GM21360 (cell line): ENCODE measurements around the gene ATP6V0B.

Experiments used
- ATAC-seq: cut with Tn5 transposase; IDR thresholded peaks from one replicate; pipeline ENCODE4 v1.9.1; 2021; ENCODE audit warnings: mild to moderate bottlenecking, moderate library complexity; ENCODE audit not compliant: unreplicated experiment

ATP6V0B gene

DNA sequence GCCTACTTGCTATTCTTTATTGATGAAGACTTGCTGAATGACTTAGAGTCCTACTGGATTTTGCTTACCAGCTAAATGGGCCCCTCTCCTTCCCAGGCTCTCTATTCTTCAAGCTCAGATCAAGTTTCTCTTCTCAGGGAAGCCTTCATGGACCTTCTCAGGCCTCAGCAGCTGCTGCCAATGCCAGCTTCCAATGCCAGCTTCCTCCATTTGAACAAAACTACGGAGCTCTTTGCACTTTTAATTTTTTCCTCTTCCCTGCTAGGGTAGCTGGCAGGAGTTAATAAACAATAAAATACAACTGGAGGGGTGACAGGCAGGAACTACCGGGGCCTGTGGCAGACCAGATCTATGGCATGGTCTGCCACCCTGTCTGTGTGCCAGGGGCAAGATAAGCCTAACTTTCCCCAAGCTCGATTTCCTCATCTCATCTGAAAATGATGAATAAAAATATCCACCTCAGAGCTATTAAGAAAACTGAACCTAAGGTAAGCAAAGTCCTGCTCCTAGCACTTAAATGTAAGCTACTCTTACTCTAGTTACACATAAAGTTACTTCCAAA, 29.0 kb upstream of the ATP6V0B start:
- no peak for ATAC-seq

DNA sequence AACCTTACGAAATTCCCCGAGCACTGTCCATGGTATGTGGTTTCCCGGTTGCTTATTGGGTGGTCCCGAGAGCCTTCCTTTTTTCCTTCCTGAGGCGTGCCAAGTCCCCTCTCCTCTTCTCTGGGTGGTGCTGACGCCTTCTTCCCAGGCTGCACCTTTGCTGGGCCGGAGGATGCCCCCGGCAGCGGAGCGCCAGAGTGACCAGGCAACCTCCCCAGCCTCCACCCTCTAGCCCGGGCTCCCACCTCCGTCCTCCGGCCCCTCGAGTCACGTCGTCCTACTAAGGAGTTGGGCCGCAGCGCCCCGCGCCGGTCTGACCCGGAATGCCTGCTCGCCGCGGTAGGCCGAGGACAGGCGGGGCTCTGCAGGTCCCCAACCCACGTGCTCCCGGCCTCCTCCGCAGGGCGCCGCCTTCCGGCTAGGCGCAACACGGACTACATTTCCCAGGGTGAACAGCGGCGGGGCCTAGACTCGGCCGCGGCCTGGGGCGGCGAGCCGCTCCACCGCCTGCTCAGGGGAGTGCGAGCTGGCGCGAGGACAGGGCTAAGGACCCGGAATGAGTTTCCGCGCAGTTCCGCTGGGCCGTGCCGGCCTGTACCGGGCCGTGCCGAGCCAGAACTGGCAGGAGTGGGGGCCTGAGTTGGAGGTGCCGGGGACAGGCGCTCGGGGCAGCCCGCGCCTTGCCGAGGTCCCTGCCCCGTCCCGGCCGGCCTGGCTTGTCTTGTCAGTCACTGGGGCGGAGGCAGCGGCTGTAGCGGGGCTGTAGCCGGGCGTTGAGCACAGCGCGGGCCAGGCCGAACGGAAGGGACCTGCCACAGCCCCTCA, 28.3 kb upstream of the ATP6V0B start, which contains the start of gene IPO13:
IPO13 (plus strand) TSS at position 715 of the 825 bp plus-strand sequence. CDS start 651 bp downstream, outside the sequence.
- ATAC-seq: peak; percentile 94

DNA sequence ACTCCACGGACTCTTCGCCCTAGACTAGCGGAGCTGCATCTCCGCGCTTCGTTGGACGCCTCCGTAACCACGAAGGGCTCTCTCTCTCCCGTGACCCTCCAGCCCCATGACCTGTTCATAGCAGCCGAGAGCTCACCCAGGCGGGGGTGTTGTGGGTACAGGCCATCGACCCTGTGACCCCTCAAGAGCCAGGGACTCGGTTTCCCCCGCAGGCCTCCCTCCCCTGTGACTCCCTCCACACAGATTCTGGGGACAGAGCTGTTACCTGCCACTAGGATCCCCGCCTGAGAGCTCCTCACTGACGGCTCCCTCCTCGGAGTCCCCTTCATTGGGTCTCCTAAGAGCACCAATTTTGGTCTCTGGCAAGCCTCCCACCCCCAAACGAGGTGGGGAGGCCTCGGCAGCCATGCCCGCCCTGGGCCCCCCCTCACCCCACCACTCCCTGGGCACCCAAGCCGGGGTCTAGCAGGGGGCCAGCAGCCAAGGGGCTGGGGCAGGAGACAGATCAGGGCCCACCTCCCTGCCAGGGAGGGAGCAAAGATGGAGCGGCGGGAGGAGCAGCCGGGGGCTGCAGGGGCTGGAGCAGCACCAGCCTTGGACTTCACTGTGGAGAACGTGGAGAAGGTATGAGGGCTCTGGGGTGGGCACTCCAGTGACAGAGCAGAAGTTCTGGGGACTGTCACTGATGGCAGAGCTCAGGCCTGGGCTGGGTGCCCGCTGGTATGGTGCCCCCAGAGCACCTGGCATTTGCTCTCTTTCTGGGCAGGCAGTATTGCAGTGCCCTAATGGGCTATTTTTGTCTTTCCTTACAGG, 27.5 kb upstream of the ATP6V0B start:
- peak; percentile 21 for ATAC-seq

DNA sequence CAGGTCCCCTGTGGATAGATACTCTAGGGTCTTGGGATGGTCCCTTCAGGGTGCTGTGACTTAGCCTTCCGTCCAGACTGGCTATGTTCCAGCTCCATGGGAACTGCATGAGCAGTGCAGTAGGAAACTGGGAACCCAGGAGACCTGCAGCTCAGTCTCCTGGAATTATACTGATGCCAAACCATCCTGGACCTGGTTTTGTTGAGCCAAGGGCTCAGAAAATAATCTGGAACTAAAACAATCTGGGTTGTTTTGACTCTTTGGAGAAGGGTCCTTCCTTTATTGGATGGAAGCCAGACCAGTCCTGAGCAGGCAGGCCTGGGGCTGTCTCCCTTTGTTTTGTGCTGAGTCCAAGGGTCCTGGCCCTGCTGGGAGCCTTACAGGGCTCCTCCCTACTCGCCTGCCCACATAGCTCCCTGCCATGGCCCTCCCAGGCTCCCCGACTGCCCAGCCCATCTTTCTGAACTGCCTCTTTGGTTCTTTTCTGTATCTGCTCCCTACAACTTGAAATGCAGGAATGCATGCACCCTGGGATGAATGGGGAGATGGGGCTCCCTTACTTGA, 26.8 kb upstream of the ATP6V0B start:
- ATAC-seq: no peak

DNA sequence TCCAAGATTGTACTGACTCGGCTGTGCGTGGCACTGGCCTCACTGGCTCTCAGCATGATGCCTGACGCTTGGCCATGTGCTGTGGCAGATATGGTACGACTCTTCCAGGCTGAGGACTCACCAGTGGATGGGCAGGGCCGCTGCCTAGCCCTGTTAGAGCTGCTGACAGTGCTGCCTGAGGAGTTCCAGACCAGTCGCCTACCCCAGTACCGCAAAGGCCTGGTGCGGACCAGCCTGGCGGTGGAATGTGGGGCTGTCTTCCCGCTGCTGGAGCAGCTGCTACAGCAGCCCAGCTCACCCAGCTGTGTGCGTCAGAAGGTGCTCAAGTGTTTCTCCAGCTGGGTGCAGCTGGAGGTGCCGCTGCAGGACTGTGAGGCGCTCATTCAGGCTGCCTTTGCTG, 25.1 kb upstream of the ATP6V0B start:
- ATAC-seq: no peak

DNA sequence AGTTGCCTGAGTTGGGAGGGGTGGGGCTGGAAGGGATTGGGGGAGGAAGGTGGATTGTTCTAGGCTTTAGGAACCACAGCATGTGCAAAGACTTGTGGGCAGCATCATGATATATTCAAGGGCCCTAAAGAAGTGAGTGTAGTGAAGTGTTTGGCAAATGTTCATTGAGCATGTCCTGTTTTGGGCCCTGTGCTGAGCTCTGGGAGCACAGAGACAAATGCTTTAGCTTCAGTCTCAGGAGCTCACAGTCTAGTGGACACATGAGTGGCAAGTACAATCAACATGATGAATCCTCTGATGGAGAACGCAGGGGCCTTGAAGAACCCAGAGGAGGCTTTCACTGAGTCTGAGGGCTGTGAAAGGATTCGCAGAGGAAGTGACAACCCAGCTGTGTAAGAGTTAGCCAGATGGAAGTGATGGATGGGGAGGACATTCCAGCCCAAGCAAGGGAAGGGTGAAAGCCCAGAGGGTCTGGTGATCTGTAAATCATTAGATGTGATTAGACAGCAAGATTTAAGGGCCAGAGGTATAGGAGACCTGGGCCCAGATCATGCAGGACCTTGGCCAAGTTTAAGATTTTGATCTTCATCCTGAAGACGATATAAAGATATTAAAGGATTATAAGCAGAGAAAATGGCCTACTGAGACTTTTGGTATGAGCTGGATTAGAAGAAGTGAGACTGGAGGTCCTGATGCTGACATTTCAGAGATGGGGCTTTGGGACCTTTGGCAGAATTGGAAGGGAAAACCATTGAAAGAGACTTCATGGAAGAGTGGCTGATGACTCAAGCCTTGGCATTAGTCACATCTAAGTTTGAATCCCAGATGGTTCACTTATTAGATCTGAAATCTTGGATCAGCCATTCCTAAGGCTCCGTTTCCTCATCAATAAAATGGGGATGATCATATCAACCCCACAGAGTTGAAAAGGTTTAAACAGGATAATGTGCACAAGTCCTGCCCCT, 23.5 kb upstream of the ATP6V0B start:
- no peak for ATAC-seq

DNA sequence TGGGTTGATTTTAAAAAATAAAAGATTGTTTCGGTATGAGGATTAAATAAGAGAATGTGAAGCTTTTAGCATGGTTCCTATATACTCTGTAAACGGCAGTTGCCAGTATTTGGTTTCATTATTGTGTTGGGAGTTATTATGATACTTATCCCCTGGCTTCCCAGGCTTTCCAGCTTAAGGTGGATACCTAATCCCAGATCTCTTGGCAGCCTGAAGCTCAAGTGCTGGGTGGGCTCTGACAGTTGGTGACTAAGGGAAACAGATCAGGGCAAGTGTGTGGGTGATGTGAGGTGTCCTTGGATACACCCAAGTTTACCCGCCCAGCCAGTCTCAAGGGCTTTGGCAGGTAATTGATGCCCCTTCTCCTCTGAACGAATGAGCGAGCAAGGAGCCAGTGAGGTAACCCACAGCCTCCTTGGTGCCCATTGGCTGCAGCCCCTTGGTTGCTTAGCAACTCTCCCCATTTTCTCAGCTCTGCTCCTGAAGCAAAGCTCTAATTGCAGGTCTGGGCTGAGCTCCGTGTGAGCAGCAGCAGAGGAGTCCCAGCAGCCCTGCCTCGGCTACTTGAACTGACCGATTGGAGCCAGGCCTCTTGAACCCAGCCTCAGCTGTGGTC, 21.9 kb upstream of the ATP6V0B start:
- ATAC-seq: no peak

DNA sequence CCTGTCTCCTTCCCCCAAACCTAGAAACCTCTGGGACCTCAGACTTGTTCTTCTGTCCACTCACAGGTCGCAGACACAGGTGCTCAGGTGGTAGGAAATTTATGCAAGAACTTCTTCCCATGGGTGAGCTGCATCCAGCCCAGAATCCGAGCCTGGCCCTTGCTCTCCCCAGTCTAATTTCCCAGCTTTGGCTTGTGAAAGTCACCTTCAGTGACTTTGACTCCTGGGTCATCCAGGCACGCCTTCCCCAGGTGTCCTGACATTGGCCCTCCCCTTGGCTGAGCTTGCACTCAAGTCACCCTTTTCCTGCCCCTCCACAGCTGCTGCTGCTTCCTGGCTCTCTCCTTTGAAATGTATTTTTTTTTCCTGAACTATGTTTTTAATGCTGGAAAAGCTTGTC, 21.4 kb upstream of the ATP6V0B start:
- no peak for ATAC-seq

DNA sequence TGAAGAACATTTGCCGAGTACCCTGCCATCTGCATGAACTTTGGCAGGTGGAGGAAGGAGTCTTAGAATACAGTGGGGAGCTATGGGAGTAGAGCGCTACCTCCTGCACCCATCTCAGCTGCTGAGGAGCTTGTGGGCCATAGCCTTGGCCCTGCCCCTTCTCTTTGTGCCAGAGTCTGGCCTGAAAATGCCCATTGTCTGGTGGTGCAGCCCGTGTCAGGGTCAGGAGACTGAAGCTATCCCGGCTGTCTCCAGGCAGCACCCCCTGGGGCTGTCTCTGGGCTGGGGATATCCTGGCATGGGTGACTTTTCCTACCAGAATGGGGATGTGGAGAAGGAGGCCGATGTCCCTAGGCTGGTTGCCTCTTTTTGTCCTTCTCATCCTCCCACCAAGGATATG, 20.7 kb upstream of the ATP6V0B start:
- ATAC-seq: no peak

DNA sequence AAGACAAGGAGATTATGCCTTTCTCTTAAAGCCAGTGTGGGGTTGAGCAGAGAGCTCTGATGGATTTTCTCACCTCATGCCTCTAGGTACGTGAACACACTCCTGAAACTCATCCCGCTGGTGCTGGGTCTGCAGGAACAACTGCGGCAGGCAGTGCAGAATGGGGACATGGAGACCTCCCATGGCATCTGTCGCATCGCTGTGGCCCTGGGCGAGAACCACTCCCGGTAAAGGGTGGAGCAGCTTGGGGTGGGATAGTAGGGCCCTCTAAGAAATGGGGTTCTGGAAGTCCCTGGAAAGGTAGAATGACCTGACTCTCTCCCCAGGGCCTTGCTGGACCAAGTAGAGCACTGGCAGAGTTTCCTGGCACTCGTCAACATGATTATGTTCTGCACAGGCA, 18.5 kb upstream of the ATP6V0B start:
- no peak for ATAC-seq

DNA sequence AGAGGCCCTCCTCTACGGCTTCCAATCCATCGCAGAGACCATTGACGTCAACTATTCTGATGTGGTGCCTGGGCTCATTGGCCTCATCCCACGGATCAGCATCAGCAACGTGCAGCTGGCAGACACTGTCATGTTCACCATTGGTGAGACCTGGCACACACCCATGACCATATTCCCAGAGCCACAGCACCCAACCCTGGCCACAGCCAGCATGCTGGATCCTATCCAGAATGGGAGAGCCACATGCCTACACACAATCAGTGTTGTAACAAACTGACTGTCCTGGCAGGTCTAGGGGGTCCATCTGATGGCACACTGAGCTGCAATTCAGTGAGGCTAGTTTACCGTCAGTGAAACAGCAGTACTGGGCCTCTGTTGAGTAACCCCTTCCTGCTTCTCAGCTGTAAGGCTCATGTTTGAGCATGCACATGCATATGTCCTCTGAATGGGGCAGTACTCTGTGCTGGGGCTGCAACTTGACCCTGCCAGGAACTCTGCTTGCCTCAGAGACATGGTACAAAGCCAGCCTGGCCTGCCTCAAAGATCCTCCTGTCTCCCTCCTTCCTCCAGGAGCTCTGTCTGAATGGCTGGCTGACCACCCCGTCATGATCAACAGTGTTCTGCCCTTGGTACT, 17.2 kb upstream of the ATP6V0B start:
- no peak for ATAC-seq

DNA sequence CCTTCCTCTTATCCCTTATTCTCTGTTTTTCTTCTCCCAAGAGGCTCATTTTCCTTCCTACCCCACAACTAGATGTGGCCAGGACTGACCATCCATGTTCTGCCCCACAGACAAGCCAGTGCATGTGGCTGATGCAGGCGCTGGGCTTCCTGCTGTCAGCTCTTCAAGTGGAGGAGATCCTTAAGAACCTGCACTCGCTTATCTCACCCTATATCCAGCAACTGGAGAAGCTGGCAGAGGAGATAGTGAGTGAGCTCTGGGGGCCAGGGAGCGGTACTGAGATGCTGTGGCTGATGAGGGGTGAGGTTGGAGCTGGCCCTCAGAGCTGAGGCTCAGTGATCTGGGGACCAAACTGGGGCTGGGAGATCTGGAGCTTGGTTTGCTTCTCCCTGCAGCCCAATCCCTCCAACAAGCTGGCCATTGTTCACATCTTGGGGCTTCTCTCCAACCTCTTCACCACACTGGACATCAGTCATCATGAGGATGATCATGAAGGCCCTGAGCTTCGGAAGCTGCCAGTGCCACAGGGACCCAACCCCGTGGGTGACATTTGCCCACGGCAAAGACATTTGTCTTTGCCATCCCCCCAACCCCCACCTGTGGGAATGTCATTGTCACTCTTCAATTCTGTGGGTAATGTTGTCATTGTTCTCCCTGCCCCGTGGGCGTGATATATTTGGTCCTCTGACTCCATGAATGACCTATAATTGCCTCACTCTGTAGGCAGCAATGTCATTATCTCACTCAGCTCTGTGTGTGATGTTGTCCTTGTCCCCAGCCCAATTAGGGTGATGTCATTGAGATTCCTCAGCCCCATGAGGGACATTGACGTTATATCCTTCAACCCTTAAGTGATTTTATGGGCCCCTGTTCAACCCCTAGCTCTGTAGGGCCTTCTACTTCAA, 16.2 kb upstream of the ATP6V0B start:
- no peak for ATAC-seq

DNA sequence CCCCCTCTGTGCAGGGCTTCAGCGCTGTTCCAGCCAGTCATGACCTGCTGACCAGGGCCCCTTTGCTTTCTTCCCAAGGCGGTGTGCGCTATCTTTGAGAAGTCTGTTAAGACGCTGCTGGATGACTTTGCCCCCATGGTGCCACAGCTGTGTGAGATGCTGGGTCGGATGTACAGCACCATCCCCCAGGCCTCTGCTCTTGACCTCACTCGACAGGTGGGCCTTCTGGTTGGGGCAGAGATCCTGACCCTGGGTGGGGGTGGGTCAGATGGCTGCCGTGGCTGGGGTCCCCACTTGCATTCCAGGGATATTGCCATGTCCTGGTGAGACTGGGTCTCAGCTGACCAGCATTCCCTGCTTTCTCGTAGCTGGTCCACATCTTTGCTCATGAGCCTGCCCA, 14.0 kb upstream of the ATP6V0B start:
- ATAC-seq: no peak

DNA sequence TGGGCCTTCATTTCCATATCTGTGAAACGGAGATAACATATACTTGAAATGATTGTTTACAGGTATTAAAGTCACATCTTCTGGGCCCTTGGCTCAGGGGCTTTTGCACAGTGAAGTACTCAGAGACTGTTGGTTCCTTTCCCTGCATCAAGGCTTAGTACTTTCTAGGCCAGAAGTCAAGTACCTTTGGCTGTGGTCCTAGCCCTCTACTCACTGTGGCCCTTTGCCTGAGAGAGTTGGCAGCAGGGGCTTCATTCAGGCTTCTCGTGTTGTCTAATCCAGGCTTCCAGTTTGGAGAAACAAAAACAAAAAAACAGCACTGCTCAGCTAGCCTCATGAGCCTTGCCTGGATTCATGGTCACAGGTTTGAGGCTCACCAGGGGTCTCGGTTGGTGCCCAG, 13.1 kb upstream of the ATP6V0B start:
- ATAC-seq: no peak

DNA sequence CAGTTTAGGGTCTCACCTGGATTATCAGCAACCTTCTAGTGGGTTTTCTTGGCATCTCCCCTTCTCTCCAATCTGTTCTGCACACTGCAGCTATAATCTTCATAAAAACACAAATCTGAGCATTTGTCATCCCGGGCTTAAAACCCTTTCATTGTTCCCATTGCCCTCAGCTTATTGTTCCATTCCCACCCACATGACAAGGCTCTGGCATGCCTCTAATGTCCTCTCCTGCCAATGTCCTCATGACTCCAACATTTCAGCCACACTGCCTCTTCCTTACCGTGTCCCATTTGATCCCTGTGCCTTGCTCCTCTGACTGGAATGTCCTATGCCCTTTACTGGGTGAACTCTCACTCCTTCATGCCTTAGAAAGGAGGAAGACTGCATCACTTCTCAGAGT, 12.4 kb upstream of the ATP6V0B start:
- no peak for ATAC-seq

DNA sequence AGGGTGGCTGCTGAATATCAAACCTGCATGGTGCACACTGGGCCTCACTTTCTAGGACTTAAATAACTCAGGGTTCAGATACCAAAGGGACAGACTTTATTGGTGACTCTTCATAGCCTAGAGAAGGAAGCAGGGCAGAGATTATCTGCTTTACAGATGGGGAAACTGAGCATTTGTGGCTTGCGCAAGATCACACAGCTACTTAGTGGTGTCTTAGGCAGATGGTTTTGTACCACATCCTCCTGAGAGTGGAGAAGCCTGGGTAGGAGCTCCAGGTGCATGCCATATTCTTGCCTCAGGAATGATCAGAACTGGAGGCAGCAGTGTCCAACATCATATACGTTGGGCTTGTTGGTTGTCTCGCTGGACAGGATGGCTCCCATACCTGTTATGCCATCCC, 11.8 kb upstream of the ATP6V0B start:
- ATAC-seq: no peak

DNA sequence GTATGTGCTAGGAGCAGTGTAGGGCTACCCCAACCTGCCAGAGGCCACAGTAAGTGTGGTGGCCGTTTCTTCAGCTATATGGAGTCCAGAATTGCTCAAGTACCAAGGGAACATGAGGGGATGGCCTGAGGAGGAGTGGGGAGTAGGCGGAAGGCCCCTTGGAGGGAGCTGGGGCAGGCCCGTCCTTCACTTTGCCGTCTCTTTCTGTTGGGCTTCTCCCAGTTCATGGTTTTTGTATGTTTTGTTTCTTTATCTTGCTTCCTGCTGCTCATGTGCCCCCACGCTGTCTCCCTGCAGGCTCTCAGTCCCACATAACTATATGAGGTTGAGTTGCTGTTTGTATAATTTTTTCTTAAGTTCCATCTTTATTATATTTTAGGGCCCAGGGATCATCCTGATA, 10.9 kb upstream of the ATP6V0B start:
- ATAC-seq: no peak

DNA sequence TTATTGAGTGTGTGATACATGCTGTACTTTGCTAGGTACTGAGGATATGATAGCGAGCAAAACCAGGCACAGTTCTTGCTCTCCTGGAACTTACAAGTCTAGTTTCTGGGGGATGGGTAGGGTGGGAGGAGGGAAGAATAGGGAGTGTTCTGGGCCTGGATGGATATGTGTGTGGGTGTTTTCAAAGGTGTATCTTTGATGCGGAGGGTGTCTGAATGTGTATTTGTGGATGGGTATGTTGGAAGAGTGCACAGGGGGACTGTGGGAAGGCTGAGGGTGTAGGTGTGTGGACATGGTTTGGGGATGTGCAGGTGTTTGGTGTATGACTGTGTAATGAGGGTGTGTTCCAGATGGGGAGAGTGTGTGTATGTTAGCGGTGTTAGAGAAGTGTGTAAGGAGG, 9.4 kb upstream of the ATP6V0B start:
- no peak for ATAC-seq
